Neural cell (in vitro differentiated cells): Measurements from ENCODE around the gene CYP2D6. TPM values are rescaled to one million over a fixed set of nuclear protein-coding genes. Genes with fewer than 3 reads are reported as not detected.
"Not testable (repeated sequence)": the region's sequence is repeated elsewhere in the genome, so short reads cannot be mapped to it uniquely, and the experiment has no call there.

ENCODE experiments used
- H2AFZ ChIP-seq: fragments of 200-600, 300-800 bp; sonication (generic), shearing (Covaris generic); 2 replicates; pipeline ENCODE4 v1.6.0; 2014; ENCODE audit warnings: low read depth, mild to moderate bottlenecking, antibody characterized with exemption, low read length, moderate library complexity
- H3F3A ChIP-seq: fragments of 200-600 bp; shearing (Covaris generic); 2 replicates; pipeline ENCODE4 v1.6.1; 2016; ENCODE audit warnings: mild to moderate bottlenecking, moderate library complexity, mixed read lengths, antibody characterized with exemption, low read length; ENCODE audit not compliant: insufficient read depth, poor library complexity, severe bottlenecking
- H3K27ac ChIP-seq: fragments of 200-600, 300-800 bp; sonication (generic), shearing (Covaris generic); 2 replicates; pipeline ENCODE4 v1.5.1; 2014; ENCODE audit warnings: mild to moderate bottlenecking, low read length, moderate library complexity
- H3K27me3 ChIP-seq: fragments of 300-800, 200-600 bp; sonication (generic), shearing (Covaris generic); 2 replicates; pipeline ENCODE4 v1.6.0; 2014; ENCODE audit warnings: mild to moderate bottlenecking, low read depth, low read length, moderate library complexity; ENCODE audit not compliant: insufficient read depth
- H3K36me3 ChIP-seq: fragments of 300-800, 200-600 bp; sonication (generic), shearing (Covaris generic); 2 replicates; pipeline ENCODE4 v1.5.1; 2014; ENCODE audit warnings: mild to moderate bottlenecking, antibody characterized with exemption, low read length, moderate library complexity; ENCODE audit not compliant: insufficient read depth
- H3K4me2 ChIP-seq: fragments of 300-800, 200-600 bp; sonication (generic), shearing (Covaris generic); 2 replicates; pipeline ENCODE4 v1.6.0; 2014; ENCODE audit warnings: mild to moderate bottlenecking, low read length
- H3K4me3 ChIP-seq: fragments of 300-800, 200-600 bp; sonication (generic), shearing (Covaris generic); 2 replicates; pipeline ENCODE4 v1.5.1; 2014; ENCODE audit warnings: mild to moderate bottlenecking, low read length, moderate library complexity
- H3K79me2 ChIP-seq: fragments of 200-600 bp; shearing (Covaris generic); replicated peaks from 2 replicates; pipeline ENCODE4 v1.6.0; 2014; ENCODE audit warnings: mild to moderate bottlenecking, low read length, moderate library complexity; ENCODE audit not compliant: insufficient read depth
- H3K9ac ChIP-seq: fragments of 300-800, 200-600 bp; sonication (generic), shearing (Covaris generic); 2 replicates; pipeline ENCODE4 v1.6.1; 2016; ENCODE audit warnings: mild to moderate bottlenecking, low read length, mixed read lengths
- H3K9me2 ChIP-seq: fragments of 200-600 bp; shearing (Covaris generic); 2 replicates; pipeline ENCODE4 v1.6.1; 2016; ENCODE audit warnings: mild to moderate bottlenecking, low read length, mixed read lengths; ENCODE audit not compliant: insufficient read depth
- H3K9me3 ChIP-seq: fragments of 200-600, 300-800 bp; sonication (generic), shearing (Covaris generic); 2 replicates; pipeline ENCODE4 v1.6.1; 2016; ENCODE audit warnings: mild to moderate bottlenecking, mixed run types, low read length, moderate library complexity, mixed read lengths
- H4K20me1 ChIP-seq: fragments of 200-600 bp; shearing (Covaris generic); 2 replicates; pipeline ENCODE4 v1.6.1; 2016; ENCODE audit warnings: mild to moderate bottlenecking, mixed run types; ENCODE audit not compliant: insufficient read depth
- CTCF ChIP-seq: fragments of 450-650 bp; IDR thresholded peaks from 2 replicates; pipeline ENCODE4 v1.5.1; 2014; ENCODE audit warnings: antibody characterized with exemption, mild to moderate bottlenecking, moderate library complexity; ENCODE audit not compliant: poor library complexity, severe bottlenecking
- EP300 ChIP-seq: fragments of 450-650 bp; conservative IDR thresholded peaks from 2 replicates; pipeline ENCODE4 v1.6.1; 2014; ENCODE audit warnings: antibody characterized with exemption, mild to moderate bottlenecking, moderate library complexity; ENCODE audit not compliant: poor library complexity, severe bottlenecking
- EZH2 ChIP-seq: fragments of 200-600, 300-800 bp; shearing (Covaris generic), sonication (generic); IDR thresholded peaks from 2 replicates; pipeline ENCODE4 v1.6.1; 2014; ENCODE audit warnings: antibody characterized with exemption, low read length, borderline replicate concordance, mild to moderate bottlenecking; ENCODE audit not compliant: insufficient read depth, poor library complexity, severe bottlenecking
- MXI1 ChIP-seq: fragments of 450-650 bp; conservative IDR thresholded peaks from 2 replicates; pipeline ENCODE4 v1.6.1; 2014; ENCODE audit warnings: antibody characterized with exemption, mild to moderate bottlenecking; ENCODE audit not compliant: poor library complexity, severe bottlenecking
- POLR2AphosphoS5 ChIP-seq: IDR thresholded peaks from 2 replicates; pipeline ENCODE4 v1.6.1; 2012
- RAD21 ChIP-seq: fragments of 450-650 bp; conservative IDR thresholded peaks from 2 replicates; pipeline ENCODE4 v1.6.1; 2014; ENCODE audit warnings: antibody characterized with exemption, mild to moderate bottlenecking, moderate library complexity
- SMC3 ChIP-seq: fragments of 450-650 bp; conservative IDR thresholded peaks from 2 replicates; pipeline ENCODE4 v1.6.1; 2014; ENCODE audit warnings: antibody characterized with exemption, mild to moderate bottlenecking, moderate library complexity; ENCODE audit not compliant: poor library complexity
- TAF1 ChIP-seq: IDR thresholded peaks from 2 replicates; pipeline ENCODE4 v1.6.1; 2012; ENCODE audit warnings: low read depth
- polyA plus RNA-seq: library from polyadenylated mRNA; depleted of rRNA; stranded (reverse); fragments of >200 nt; gene quantifications from 2 replicates; pipeline ENCODE4 v1.2.3, GENCODE V29; 2014
- TF ChIP-seq, protein P1 (sequence below): IDR thresholded peaks from 2 replicates; pipeline ENCODE4 v1.6.1; 2012; ENCODE audit warnings: borderline replicate concordance

The CYP2D6 gene
- polyA plus RNA-seq, 1 donor from 2014 or later = 11.5 TPM

- TF ChIP-seq POLR2AphosphoS5 (no peak), EZH2 (no peak), SMC3 (no peak), RAD21 (no peak), MXI1 (no peak), TAF1 (no peak), EP300 (no peak), CTCF (no peak)
- TF ChIP-seq, protein P1, sequence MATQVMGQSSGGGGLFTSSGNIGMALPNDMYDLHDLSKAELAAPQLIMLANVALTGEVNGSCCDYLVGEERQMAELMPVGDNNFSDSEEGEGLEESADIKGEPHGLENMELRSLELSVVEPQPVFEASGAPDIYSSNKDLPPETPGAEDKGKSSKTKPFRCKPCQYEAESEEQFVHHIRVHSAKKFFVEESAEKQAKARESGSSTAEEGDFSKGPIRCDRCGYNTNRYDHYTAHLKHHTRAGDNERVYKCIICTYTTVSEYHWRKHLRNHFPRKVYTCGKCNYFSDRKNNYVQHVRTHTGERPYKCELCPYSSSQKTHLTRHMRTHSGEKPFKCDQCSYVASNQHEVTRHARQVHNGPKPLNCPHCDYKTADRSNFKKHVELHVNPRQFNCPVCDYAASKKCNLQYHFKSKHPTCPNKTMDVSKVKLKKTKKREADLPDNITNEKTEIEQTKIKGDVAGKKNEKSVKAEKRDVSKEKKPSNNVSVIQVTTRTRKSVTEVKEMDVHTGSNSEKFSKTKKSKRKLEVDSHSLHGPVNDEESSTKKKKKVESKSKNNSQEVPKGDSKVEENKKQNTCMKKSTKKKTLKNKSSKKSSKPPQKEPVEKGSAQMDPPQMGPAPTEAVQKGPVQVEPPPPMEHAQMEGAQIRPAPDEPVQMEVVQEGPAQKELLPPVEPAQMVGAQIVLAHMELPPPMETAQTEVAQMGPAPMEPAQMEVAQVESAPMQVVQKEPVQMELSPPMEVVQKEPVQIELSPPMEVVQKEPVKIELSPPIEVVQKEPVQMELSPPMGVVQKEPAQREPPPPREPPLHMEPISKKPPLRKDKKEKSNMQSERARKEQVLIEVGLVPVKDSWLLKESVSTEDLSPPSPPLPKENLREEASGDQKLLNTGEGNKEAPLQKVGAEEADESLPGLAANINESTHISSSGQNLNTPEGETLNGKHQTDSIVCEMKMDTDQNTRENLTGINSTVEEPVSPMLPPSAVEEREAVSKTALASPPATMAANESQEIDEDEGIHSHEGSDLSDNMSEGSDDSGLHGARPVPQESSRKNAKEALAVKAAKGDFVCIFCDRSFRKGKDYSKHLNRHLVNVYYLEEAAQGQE = no peak
- H3K27me3 ChIP-seq = no peaks in the 10 kb centered on the region
- no peaks in the 10 kb centered on the region for H3K79me2 ChIP-seq
- no peak overlapping the region for H3K9ac ChIP-seq
- H2AFZ ChIP-seq = no peak overlapping the region
- no peaks in the 10 kb centered on the region for H3K36me3 ChIP-seq
- H3K4me2 ChIP-seq = no peak overlapping the region
- H4K20me1 ChIP-seq = no peaks in the 10 kb centered on the region
- H3F3A ChIP-seq = no peaks in the 10 kb centered on the region
- H3K27ac ChIP-seq = no peak overlapping the region
- H3K9me3 ChIP-seq = no peaks in the 10 kb centered on the region
- no peak overlapping the region for H3K4me3 ChIP-seq
- H3K9me2 ChIP-seq = no peaks in the 10 kb centered on the region
Observed at GRCh38 chr22:42145175-42145574, 14.6 kb upstream of the CYP2D6 start.

GRCh38 chr22:42143859-42144822 lies 13.5 kb upstream of the CYP2D6 start:
- H3K27ac ChIP-seq, H4K20me1 ChIP-seq: not testable (repeated sequence)

More at GRCh38 chr22:42143859-42144822, 13.5 kb upstream of the CYP2D6 start:
- H3F3A ChIP-seq, H3K27me3 ChIP-seq, H3K9ac ChIP-seq, H2AFZ ChIP-seq, H3K4me3 ChIP-seq, H3K79me2 ChIP-seq, H3K4me2 ChIP-seq, H3K9me2 ChIP-seq, H3K36me3 ChIP-seq, H3K9me3 ChIP-seq: not testable (repeated sequence)
